GM23338 (cell line): ENCODE data around the gene ALG14.

Source experiments
- CTCF ChIP-seq, 2 experiments: fragments of 200-600 bp in 1 of 2; sonication (generic) in 1 of 2; conservative IDR thresholded peaks; 2 replicates each; pipeline versions ENCODE4 v1.5.1 to v1.6.1; 2016 to 2017; ENCODE audit warnings: antibody characterized with exemption in 2 of 2, low read depth in 2 of 2, mild to moderate bottlenecking in 2 of 2, moderate library complexity in 1 of 2
- ETS1 ChIP-seq: IDR thresholded peaks from 2 replicates; pipeline ENCODE4 v1.6.1; 2016; ENCODE audit warnings: antibody characterized with exemption
- ZNF114 ChIP-seq: fragments of 250-450 bp; sonication (Bioruptor Pico); IDR thresholded peaks from 2 replicates; pipeline ENCODE4 v1.5.0; 2020; ENCODE audit warnings: mild to moderate bottlenecking, moderate library complexity

- no peak for TF ChIP-seq CTCF (conservative IDR thresholded peaks at IDR 0.05; ENCODE audit: low read depth in 2 of 2)
- no peak for TF ChIP-seq ETS1
- no peak for TF ChIP-seq ZNF114 (CRISPR knock-in tag)
Measured at GRCh38 chr1:94974824-94975223, 97.9 kb downstream of the ALG14 start.
